SK-N-SH (cell line): Measurements from ENCODE around the gene ST3GAL6.

Experiments
- CHD2 ChIP-seq: fragments of 150-350 bp; IDR thresholded peaks from 2 replicates; pipeline ENCODE4 v1.6.1; 2018; ENCODE audit warnings: low read length; ENCODE audit not compliant: partially characterized antibody
- CTCF ChIP-seq: fragments of 200-600 bp; sonication (generic); IDR thresholded peaks from 2 replicates; pipeline ENCODE4 v1.6.1; 2017; ENCODE audit warnings: antibody characterized with exemption, mild to moderate bottlenecking, moderate library complexity
- EP300 ChIP-seq, 2 experiments: IDR thresholded peaks; 2 replicates each; pipeline versions ENCODE4 v1.4.0 to v1.6.1; 2012; ENCODE audit warnings: borderline replicate concordance in 1 of 2, low read depth in 1 of 2, low read length in 1 of 2
- FOXM1 ChIP-seq: IDR thresholded peaks from 2 replicates; pipeline ENCODE4 v1.4.0; 2012; ENCODE audit warnings: low read depth, mild to moderate bottlenecking
- RAD21 ChIP-seq: IDR thresholded peaks from 2 replicates; pipeline ENCODE4 v1.6.1; 2012; ENCODE audit warnings: mild to moderate bottlenecking, low read length
- REST ChIP-seq: IDR thresholded peaks from 2 replicates; pipeline ENCODE4 v1.6.1; 2012; ENCODE audit warnings: mild to moderate bottlenecking, low read depth, low read length, moderate library complexity
- TAF1 ChIP-seq: IDR thresholded peaks from 2 replicates; pipeline ENCODE4 v1.6.1; 2012; ENCODE audit warnings: low read depth, mild to moderate bottlenecking, low read length, moderate library complexity, borderline replicate concordance
- USF1 ChIP-seq: IDR thresholded peaks from 2 replicates; pipeline ENCODE4 v1.4.0; 2012; ENCODE audit warnings: low read depth, borderline replicate concordance

- TF ChIP-seq CHD2 (no peak), CTCF (no peak), TAF1 (no peak), FOXM1 (no peak), RAD21 (no peak), EP300 (IDR thresholded peaks at IDR 0.05; ENCODE audit: borderline replicate concordance in 1 of 2, low read depth in 1 of 2, low read length in 1 of 2) (no peak), USF1 (no peak), REST (no peak)
Observed at GRCh38 chr3:98759629-98760028, 3.5 kb upstream of the ST3GAL6 start.
